Calu3 (cell line): ENCODE data around the gene ACAD9. TPM values are rescaled to one million over a fixed set of nuclear protein-coding genes. Genes with fewer than 3 reads are reported as not detected.
"Not testable (repeated sequence)": the region's sequence is repeated elsewhere in the genome, so short reads cannot be mapped to it uniquely, and the experiment has no call there.

Source experiments
- BruUV-seq: library from RNA; stranded (reverse); fragments of 400-500 nt; replicated peaks from 2 replicates; lab custom pipeline; 2021; lab: Mats Ljungman, UMichigan
- CTCF ChIA-PET: fragments of 300-600 bp; sonication (Branson Sonifier 250); formaldehyde crosslinking; loops from one replicate; lab custom pipeline; 2022; ENCODE audit warnings: antibody characterized with exemption; lab: Charles Lee
- DNase-seq: peaks from one replicate; pipeline ENCODE4 v3.0.0; 2022
- H3K27ac Mint-ChIP-seq: one replicate; pipeline ENCODE4 v1.8.0; 2022; ENCODE audit warnings: mixed read lengths; ENCODE audit not compliant: unreplicated experiment
- H3K27me3 Mint-ChIP-seq: one replicate; pipeline ENCODE4 v1.8.0; 2022; ENCODE audit warnings: mixed read lengths; ENCODE audit not compliant: unreplicated experiment
- H3K36me3 Mint-ChIP-seq: one replicate; pipeline ENCODE4 v1.8.0; 2022; ENCODE audit warnings: mild to moderate bottlenecking, moderate library complexity, mixed read lengths; ENCODE audit not compliant: insufficient read depth, unreplicated experiment
- H3K4me1 Mint-ChIP-seq: one replicate; pipeline ENCODE4 v1.8.0; 2022; ENCODE audit warnings: mild to moderate bottlenecking, low read depth, mixed read lengths; ENCODE audit not compliant: unreplicated experiment
- H3K4me3 Mint-ChIP-seq: one replicate; pipeline ENCODE4 v1.8.0; 2022; ENCODE audit warnings: mild to moderate bottlenecking, low read depth, moderate library complexity, mixed read lengths; ENCODE audit not compliant: unreplicated experiment
- H3K9me3 Mint-ChIP-seq: one replicate; pipeline ENCODE4 v1.8.0; 2022; ENCODE audit warnings: low read depth, mixed read lengths; ENCODE audit not compliant: unreplicated experiment
- CTCF ChIP-seq: fragments of 200-600 bp; IDR thresholded peaks from one replicate; pipeline ENCODE4 v1.8.0; 2022; ENCODE audit warnings: antibody characterized with exemption; ENCODE audit not compliant: unreplicated experiment
- intact Hi-C: fragments of 100-400 bp; cut with micrococcal nuclease; formaldehyde crosslinking; loops from one replicate; pipeline ENCODE4 v1.10.0; 2022; ENCODE audit not compliant: unreplicated experiment
- total RNA-seq: library from RNA; stranded (reverse); gene quantifications from 2 replicates; pipeline ENCODE4 v1.2.3, GENCODE V29; 2022

The ACAD9 gene
- total RNA-seq, 1 experiment from 2014 or later = 124 TPM

DNA sequence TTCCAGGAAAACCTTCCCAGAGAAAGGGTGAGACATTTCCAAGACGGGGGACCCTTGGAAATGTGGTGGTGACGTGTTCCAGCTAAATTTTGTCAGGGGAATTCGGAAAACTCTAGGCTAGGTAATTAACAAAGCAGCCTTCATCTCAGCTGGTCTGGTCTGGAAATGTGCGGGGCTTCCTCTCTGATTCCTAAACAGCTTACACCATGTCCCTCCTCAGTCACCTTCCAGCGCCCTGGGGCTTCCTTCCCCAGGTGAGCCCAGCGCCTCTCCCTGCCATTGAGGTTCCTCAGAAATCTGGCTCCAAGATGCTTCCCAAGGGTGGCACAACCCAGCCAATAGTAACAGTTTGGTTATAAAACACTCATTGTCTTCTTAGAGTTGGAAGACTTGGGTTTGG lies 571 bp downstream of the ACAD9 start:
- peak; percentile 28 for DNase-seq
- intact Hi-C loops = loop anchor here (10.0 kb wide), 1 partner anchor 215 kb away; no protein-coding TSS in a partner anchor
- Mint-ChIP-seq H3K27me3 (peaks cover 5% of the 10 kb centered on the region), H3K27ac (peak overlapping the region; percentile 84), H3K4me3 (peak overlapping the region; percentile 81), H3K36me3 (peaks cover 57% of the 10 kb centered on the region), H3K9me3 (no peaks in the 10 kb centered on the region), H3K4me1 (peaks cover 43% of the 10 kb centered on the region)
- CTCF ChIA-PET = interaction anchor here (1.3 to 3.7 kb wide), 3 partner anchors 13 to 262 kb away, joined by 3 to 15 read pairs (median 6); no protein-coding TSS in a partner anchor
- no TSS peak for BruUV-seq
- no peak for TF ChIP-seq CTCF

- DNase-seq, BruUV-seq, intact Hi-C loops, H3K27me3 Mint-ChIP-seq, H3K9me3 Mint-ChIP-seq: not testable (repeated sequence)
- H3K4me1 Mint-ChIP-seq = peaks cover 43% of the 10 kb centered on the region
- peak overlapping the region; percentile 84 for H3K27ac Mint-ChIP-seq
- peaks cover 57% of the 10 kb centered on the region for H3K36me3 Mint-ChIP-seq
- CTCF ChIA-PET = interaction anchor here (0.7 to 3.7 kb wide), 2 partner anchors 134 to 200 kb away, joined by 4 to 15 read pairs; no protein-coding TSS in a partner anchor
- H3K4me3 Mint-ChIP-seq = peak overlapping the region; percentile 81
Measured at GRCh38 chr3:128880455-128880854, 1.0 kb downstream of the ACAD9 start.

DNA sequence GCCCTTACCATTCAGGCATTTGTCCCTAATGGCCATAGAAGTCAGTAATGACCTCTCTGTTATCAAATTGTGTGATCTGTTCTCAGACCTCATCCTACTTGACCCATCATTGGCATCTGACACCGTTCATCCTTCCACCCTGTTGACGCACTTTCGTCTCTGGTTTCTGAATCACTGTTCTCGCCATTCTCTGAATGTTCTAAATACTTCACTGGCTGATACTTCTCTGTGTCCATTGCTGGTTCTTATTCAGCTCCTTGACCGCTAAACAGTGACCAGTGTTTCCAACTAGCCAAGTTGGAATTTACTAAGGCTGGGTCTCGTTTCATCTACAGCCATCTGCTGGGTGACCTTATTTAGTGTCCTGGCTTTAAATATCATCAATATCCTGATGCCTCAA lies 2.2 kb downstream of the ACAD9 start:
- Mint-ChIP-seq H3K27me3 (no peaks in the 10 kb centered on the region), H3K4me1 (peaks cover 43% of the 10 kb centered on the region), H3K36me3 (peaks cover 59% of the 10 kb centered on the region), H3K27ac (peak overlapping the region; percentile 37), H3K9me3 (no peaks in the 10 kb centered on the region), H3K4me3 (peak overlapping the region; percentile 81)
- no peak for TF ChIP-seq CTCF
- BruUV-seq = no TSS peak
- intact Hi-C loops = no loop called here
- CTCF ChIA-PET = interaction anchor here (0.5 to 3.7 kb wide), 2 partner anchors 127 to 201 kb away, joined by 4 to 15 read pairs; no protein-coding TSS in a partner anchor
- DNase-seq = no peak

DNA sequence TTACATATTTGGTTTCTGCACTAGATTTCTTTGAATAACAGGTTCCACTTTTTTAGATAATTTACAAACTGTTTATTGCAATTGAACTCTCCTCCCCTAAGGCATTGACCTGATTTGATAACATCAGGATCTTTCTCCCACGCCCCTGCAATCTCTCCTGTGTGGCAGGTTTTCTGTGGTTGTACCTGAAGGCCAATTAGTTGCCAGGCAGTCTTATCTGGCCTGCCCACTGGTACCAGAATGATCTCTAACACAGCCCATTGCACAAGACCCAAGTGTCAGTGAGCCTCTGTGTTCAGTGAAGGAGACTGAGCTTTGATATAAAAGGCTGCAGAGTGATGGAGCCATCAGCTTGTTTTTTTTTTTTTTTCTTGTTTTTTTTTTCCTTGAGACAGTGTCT lies 3.3 kb downstream of the ACAD9 start:
- Mint-ChIP-seq H3K4me1 (peaks cover 38% of the 10 kb centered on the region), H3K27ac (no peak overlapping the region), H3K4me3 (no peak overlapping the region), H3K27me3 (no peaks in the 10 kb centered on the region), H3K9me3 (no peaks in the 10 kb centered on the region), H3K36me3 (peaks cover 69% of the 10 kb centered on the region)
- CTCF ChIA-PET = interaction anchor here (0.6 kb wide), 1 partner anchor 406 kb away, joined by 4 read pairs; no protein-coding TSS in a partner anchor
- DNase-seq = no peak
- intact Hi-C loops = no loop called here
- no TSS peak for BruUV-seq
- no peak for TF ChIP-seq CTCF

DNA sequence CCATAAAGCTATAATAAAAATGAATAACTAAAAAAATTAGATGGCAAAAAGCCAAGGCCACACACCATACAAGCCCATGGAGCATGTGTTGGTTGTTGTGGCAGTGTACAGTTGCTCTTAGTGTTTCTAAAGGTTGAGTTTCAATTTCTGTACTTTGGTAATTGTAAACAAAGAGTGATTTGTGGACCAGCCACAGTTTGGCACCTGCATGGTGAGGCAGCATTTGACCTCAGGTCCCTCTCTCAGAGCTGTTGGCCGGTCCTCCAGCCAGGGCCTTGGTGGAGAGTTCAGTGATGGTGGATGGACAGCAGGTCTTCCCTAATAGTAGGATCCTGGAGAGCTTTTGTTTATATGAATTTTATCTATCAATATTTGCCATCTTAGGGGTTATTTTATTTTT lies 5.6 kb downstream of the ACAD9 start:
- H3K27ac Mint-ChIP-seq = no peak overlapping the region
- intact Hi-C loops = no loop called here
- H3K36me3 Mint-ChIP-seq = peaks cover 54% of the 10 kb centered on the region

More for the DNA sequence above, 5.6 kb downstream of the ACAD9 start:
- H3K4me3 Mint-ChIP-seq = no peak overlapping the region
- no peaks in the 10 kb centered on the region for H3K9me3 Mint-ChIP-seq
- BruUV-seq = no TSS peak
- H3K27me3 Mint-ChIP-seq = no peaks in the 10 kb centered on the region
- TF ChIP-seq CTCF = no peak
- H3K4me1 Mint-ChIP-seq = peaks cover 23% of the 10 kb centered on the region
- DNase-seq = no peak
- CTCF ChIA-PET = interaction anchor here (0.5 kb wide), 1 partner anchor 9 kb away, joined by 7 read pairs; no protein-coding TSS in a partner anchor
